KOPT-K1 (cell line): ENCODE measurements around the gene CCNDBP1.
"Not testable (repeated sequence)": the region's sequence is repeated elsewhere in the genome, so short reads cannot be mapped to it uniquely, and the experiment has no call there.

Experiments
- H3K27ac ChIP-seq: fragments of 200-600 bp; sonication (generic); 2 replicates; pipeline ENCODE4 v1.5.1; 2016; ENCODE audit warnings: antibody characterized with exemption, mild to moderate bottlenecking, low read depth, low read length; ENCODE audit not compliant: poor library complexity, severe bottlenecking
- H3K36me3 ChIP-seq: fragments of 200-600 bp; sonication (generic); 2 replicates; pipeline ENCODE4 v1.5.1; 2017; ENCODE audit warnings: antibody characterized with exemption, mild to moderate bottlenecking, low read length, moderate library complexity; ENCODE audit not compliant: insufficient read depth
- H3K9me3 ChIP-seq: fragments of 200-600 bp; sonication (generic); 2 replicates; pipeline ENCODE4 v1.5.1; 2017; ENCODE audit warnings: antibody characterized with exemption, low read length, mild to moderate bottlenecking; ENCODE audit not compliant: insufficient read depth, poor library complexity, severe bottlenecking

The CCNDBP1 gene

DNA sequence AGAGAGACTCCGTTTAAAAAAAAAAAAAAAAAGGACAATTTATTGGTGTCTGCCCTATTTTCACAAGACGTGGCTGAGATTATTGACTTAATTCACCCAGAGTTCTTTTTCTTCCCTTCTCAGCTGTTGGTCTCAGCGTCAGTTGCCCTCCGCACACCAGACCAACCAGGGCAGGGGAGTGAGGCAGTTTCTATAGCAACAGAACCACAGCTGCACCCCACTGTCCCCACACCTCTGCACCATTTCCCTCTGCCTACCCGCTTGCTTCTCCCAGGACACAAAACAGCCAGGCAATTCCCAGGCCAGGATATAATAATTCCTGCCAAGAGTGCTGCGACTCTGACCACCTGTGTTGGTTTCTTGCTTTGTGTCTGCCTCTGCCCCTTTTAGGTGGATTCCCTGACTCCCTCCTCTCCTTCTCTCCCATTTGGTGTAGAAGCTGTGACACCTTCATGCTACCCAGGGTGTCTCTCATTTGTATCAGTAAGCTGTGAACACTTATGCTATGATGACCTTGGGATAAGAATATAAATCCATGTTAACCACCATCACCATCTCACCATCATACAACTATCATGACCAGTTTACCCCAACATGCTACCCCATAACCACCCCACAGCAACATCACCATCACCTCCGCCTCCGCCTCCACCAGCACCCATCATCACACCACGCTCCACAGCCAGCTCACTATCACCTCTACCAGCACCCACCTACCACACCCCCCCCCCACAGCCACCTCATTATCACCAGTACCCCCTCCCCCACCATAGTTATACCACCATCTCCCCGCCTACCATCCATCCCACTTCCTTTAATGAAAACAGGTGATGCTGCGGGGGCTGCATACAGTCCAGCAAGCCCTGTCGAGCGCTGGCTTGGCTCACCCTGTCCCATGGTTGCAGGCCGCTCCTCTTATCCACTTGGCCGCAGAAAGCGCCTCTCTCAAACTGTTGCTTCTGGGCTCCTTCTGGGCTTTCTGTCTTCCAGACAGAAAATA lies 35.0 kb downstream of the CCNDBP1 start:
- Histone ChIP-seq H3K9me3 (no peaks in the 10 kb centered on the region), H3K36me3 (no peaks in the 10 kb centered on the region), H3K27ac (no peak overlapping the region)

DNA sequence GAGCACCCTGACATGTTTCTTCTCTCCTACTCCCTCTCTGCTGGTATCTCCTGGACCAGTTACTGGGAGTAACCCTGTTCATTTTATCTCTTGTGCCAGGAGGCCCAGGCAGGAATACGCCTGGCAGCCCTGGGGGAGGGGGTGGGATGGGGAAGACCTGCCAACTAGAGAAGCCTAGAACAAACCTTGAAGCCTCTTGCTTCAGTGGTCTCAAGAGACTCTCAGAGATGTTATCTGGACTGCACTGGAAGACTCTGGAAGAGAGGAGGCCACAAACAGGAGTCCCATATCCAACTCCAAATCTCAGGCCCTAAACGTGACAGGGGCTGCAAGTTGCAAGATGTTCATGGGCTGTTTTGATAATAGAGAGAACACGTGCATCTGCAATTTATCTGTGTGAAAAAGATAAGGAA lies 35.8 kb downstream of the CCNDBP1 start, which contains the start of gene EPB42:
Gene EPB42, minus strand, starts transcription at position 28 of the 413 bp plus-strand sequence. CDS start 193 bp downstream, outside the sequence.
- Histone ChIP-seq H3K36me3 (no peaks in the 10 kb centered on the region), H3K9me3 (no peaks in the 10 kb centered on the region), H3K27ac (no peak within 1 kb of the TSS)

DNA sequence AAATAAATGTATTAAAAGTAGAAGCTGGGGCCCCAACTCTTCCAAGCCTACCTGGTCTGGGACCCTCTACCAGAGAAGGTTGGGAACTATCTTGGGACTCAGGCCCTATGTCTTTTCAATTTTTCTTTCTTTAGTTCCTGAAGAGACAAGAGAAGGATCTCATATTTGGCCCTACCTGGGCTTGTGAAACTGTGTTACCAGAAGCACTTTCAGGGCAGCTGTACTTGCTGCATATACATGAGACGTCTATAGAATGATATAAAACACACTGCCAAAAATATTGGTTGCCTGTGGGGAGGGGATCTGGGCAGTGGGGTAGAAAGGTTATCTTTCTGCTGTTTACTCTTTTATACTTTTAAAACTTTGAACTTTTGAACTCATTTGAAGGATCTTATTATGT lies 36.2 kb downstream of the CCNDBP1 start:
- Histone ChIP-seq H3K27ac (no peak overlapping the region), H3K36me3 (no peaks in the 10 kb centered on the region), H3K9me3 (no peaks in the 10 kb centered on the region)

DNA sequence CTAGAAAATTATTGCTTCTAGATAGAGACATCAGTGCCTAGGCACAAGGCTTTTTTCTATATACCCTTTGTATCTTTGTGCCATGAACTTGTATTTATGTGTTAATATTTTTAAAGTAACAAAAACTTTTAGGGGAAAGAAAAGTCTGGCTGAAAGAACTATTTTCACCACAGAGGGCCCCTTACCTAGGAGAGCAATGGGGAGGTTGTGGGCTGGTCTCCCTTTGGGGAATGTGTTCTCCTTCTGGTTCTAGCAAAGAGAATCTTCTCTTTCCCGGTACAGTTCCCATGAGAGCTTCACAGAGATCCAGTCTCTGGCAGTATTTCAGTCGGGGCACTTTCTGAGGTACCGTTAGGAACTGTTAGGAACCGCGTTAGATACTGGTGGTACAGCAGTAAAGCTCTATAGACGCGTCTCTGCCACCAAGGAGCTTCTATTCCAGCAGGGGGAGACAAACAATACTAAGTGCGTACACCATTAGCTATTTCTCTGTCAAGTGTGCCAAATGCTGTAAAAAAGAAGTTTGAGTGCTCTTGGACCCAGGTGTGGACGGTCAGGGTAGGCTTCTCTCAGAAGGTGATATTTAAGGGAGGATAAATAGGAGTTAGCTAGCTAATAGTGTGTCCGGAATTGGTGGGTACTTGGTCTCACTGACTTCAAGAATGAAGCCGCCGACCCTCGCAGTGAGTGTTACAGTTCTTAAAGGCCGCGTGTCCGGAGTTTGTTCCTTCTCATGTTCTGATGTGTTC lies 40.2 kb downstream of the CCNDBP1 start:
- Histone ChIP-seq H3K9me3 (no peaks in the 10 kb centered on the region), H3K36me3 (no peaks in the 10 kb centered on the region), H3K27ac (no peak overlapping the region)

DNA sequence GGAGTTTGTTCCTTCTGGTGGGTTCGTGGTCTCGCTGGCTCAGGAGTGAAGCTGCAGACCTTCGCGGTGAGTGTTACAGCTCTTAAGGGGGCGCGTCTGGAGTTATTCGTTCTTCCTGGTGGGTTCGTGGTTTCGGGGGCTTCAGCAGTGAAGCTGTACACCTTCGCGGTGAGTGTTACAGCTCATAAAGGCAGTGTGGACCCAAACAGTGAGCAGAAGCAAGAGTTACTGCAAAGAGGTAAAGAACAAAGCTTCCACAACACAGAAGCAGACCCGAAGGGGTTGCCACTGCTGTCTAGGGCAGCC lies 40.7 kb downstream of the CCNDBP1 start:
- not testable (repeated sequence) for H3K9me3 ChIP-seq, H3K27ac ChIP-seq, H3K36me3 ChIP-seq

DNA sequence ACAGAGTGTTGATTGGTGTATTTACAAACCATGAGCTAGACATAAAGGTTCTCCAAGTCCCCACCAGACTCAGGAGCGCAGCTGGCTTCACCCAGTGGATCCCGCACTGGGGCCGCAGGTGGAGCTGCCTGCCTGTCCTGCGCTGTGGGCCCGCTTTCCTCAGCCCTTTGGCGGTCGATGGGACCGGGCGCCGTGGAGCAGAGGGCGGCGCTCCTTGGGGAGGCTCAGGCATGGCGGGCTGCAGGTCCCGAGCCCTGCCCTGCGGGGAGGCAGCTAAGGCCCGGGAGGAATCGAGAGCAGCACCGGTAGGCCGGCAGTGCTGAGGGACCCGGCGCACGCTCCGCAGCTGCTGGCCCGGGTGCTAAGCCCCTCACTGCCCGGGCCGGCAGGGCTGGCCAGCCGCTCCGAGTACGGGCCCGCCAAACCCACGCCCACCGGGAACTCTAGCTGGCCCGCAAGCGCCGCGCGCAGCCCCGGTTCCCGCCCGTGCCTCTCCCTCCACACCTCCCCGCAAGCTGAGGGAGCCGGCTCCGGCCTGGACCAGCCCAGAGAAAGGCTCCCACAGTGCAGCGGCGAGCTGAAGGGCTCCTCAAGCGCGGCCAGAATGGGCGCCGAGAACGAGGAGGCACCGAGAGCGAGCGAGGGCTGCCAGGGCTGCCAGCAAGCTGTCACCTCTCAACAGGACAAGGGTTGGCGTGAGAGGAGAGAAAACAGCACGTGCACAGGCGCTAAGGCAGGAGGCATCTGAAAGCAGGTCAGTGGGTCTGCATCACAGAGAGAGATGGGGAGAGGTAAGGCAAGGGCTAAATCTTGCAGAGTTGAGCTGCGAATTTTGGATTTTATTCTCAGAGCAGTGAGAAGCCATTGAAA lies 41.5 kb downstream of the CCNDBP1 start:
- no peak overlapping the region for H3K27ac ChIP-seq
- no peaks in the 10 kb centered on the region for H3K9me3 ChIP-seq
- H3K36me3 ChIP-seq: no peaks in the 10 kb centered on the region

DNA sequence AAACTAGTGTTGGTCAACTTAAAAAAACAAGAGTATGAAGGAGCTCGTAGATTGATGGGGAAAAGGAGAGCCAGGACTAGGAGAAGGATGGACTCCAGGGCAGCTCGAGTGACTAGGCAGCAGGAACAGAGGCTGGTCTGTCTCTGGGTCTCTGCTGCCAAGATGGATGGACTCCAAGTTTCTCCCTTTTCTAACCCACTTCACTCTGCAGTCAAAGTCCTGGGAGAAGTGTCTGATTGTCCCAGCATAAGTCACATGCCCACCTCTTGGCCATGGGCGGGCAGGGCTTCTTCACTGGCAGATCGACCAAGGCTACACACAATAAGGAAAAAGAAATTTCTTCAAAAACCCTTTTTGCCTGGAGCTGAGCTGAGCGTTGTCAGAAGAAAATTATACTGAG lies 44.8 kb downstream of the CCNDBP1 start:
- H3K9me3 ChIP-seq: no peaks in the 10 kb centered on the region
- no peak overlapping the region for H3K27ac ChIP-seq
- no peaks in the 10 kb centered on the region for H3K36me3 ChIP-seq

DNA sequence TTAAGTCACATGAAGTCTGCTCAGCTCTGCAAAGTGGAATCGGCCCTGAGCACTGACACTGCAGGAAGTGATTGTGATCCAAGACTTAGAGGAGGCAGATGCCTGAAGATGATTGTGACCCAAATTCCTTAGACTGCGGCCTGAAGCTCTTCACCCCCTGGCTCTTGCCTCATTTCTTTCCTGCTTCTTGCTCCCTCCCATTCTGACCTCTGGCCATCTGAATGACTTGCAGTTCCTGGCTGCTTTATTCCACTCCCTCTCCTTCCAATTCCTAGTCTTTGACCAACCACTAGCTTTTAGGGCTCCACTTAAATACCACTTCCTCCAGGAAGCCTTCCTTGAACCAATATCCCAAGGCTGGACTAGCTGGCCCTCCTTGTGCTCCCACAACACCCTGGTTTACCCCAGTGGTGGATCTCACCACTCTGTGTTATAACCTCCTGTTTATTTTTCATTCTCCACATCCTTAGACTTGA lies 45.5 kb downstream of the CCNDBP1 start:
- no peaks in the 10 kb centered on the region for H3K36me3 ChIP-seq
- H3K27ac ChIP-seq: no peak overlapping the region
- no peaks in the 10 kb centered on the region for H3K9me3 ChIP-seq

DNA sequence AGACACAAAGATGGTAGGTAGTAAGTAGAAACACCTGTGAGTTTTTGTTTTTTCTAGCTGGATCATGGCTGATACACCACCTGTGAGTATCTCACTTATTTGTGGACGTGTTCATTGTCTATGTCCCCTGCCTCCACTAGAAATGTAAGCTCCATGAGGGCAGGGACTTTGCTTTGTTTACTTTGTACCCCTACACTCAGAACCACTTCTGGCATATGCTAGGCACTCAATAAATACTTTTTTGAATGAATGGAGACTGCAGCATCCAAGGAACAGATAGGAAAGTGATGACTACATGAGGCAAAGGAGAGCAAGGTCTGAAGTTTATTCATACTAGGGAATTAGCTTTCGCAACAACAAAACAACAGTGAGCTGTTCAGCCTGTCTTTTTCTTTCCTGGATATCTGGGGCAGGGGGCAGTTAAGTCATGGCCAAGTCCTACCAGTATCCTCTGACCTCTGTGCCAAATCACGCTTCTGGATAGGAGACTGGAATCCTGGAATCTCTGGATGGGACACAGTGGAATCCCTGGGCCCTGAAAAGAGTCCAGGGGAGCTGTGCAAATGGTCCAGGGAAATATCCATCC lies 47.2 kb downstream of the CCNDBP1 start:
- Histone ChIP-seq H3K36me3 (no peaks in the 10 kb centered on the region), H3K9me3 (no peaks in the 10 kb centered on the region), H3K27ac (no peak overlapping the region)

DNA sequence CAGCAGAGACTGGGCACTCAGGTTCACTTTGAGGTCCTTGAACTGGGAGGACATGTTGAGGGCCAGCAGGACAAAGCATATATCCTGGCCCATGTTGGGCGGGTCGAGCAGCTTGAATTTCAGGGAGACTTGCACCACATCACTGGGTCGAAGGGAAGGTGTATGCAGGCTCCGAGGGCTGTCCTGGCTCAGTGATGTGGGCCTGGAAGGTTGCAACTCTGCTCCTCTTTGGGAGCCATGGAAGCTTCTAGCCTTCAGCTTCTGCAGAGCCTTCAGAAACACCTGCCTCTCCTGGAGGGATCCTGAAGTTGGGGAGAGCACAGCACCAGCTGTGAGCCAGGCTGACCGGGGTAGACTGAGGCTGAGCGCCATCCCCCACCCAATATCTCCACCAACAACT lies 50.3 kb downstream of the CCNDBP1 start:
- Histone ChIP-seq H3K9me3 (no peaks in the 10 kb centered on the region), H3K36me3 (no peaks in the 10 kb centered on the region), H3K27ac (no peak overlapping the region)

DNA sequence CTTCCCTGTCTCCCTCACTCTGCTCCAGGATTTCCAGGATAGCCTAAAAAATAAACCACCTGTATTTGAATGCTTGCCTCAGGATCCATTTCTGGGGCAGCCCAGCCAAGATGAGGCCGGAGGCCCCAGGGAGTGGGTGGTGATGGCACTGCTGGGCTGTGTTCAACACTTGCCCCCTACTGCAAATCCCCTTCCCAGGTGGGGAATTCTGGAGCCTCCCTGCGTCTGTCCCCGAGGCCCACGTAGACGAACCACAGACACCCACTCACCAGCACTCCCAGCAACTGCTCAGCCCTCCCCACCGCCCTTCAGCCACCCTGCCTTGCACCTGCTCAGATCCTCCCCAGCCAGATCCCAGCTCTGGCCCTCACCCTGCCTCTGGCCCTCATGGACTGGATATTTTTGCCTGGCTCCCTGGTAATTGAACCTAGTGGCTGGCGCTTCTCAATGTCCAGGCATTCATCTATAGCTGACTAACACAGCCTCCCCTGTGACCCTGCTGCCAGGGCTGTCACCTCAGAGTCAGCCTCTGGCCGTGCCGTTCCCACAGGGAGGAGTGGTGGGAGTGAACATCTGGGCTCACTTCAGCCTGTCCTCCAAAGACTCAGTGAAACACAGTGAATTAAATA lies 52.8 kb downstream of the CCNDBP1 start:
- H3K27ac ChIP-seq: no peak overlapping the region
- H3K36me3 ChIP-seq: no peaks in the 10 kb centered on the region
- H3K9me3 ChIP-seq: no peaks in the 10 kb centered on the region

DNA sequence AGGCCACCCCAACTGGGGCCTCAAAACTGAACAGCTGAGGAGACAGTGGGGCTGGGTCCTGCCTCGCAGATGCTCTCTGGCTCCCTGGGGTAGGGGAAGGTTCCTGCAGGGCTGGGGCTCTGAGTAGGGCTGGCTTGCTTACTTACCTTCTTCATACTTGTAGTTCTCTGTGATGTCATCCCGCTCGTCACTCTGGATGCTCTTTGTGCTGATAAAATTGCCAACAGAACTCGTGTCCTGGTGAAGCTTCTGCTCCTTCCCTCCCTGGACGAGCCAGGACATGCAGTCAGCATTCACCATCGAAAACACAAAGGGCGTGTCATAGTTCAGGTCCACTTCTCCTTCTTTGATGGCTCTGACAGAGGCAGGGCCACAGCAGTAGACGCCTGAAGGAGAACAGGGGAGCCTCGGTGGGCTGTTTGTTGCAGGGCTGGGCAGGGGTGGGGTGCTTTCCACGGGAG lies 53.5 kb downstream of the CCNDBP1 start:
- H3K36me3 ChIP-seq: no peaks in the 10 kb centered on the region
- H3K27ac ChIP-seq: no peak overlapping the region
- H3K9me3 ChIP-seq: no peaks in the 10 kb centered on the region

DNA sequence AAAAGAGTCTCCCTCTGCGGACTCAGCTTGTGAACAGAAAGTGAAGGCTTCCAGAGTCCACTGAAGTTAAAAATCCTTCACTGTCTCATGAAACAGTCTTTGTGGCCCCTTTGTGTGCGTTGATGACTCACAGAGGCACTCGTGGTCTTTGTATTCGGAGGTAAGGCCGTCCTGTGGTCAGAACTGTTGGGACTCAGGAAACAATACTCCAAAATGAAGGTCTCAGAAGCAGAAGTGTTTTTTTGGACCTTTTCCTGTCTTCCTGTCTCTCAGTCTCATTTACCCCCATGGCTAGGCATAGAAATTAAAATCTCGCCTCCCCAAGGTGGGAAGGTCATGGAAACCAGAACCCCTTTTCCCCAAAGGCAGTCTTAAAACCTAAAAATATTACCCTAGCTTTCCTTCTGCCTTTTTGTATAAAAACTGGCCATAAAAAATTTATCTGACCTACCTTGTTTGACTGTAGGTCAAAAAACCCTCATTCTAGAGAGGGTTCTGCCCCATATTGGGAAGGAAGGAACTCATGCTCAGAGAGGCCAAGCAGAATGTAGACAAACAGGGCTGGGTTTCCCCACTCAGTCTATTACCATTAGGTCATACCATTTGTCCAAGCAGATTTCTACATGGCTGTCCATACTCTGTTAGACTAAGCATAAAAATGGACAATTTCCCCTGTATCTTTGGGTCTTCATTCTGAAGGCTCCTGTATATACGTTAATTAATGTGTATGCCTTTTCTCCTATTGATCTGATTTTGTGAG lies 54.7 kb downstream of the CCNDBP1 start:
- Histone ChIP-seq H3K27ac (no peak overlapping the region), H3K9me3 (no peaks in the 10 kb centered on the region), H3K36me3 (no peaks in the 10 kb centered on the region)
